Myocyte (in vitro differentiated cells): ENCODE results near the gene WNT6. TPM values are rescaled to one million over a fixed set of nuclear protein-coding genes. Genes with fewer than 3 reads are reported as not detected.

Source experiments
- DNase-seq: peaks from one replicate; pipeline ENCODE4 v3.0.0-alpha.2; 2012; ENCODE audit warnings: low read depth
- total RNA-seq: library from RNA; depleted of rRNA; stranded (reverse); fragments of >200 nt; gene quantifications from 2 replicates; pipeline ENCODE4 v1.2.3, GENCODE V29; 2014

WNT6 gene
- total RNA-seq, 1 donor from 2014 or later: 0.37 TPM

- DNase-seq: peak; percentile 78
Observed at GRCh38 chr2:218892693-218893348, 33.2 kb downstream of the WNT6 start.

- DNase-seq: no peak
Observed at GRCh38 chr2:218893349-218894150, 33.9 kb downstream of the WNT6 start.

GRCh38 chr2:218894151-218894879, 34.7 kb downstream of the WNT6 start:
- DNase-seq: peak; percentile 71

GRCh38 chr2:218894880-218895157, 35.2 kb downstream of the WNT6 start:
- no peak for DNase-seq

GRCh38 chr2:218895326-218895725, 35.7 kb downstream of the WNT6 start:
- DNase-seq: no peak

- DNase-seq: no peak
Observed at GRCh38 chr2:218895759-218896500, 36.3 kb downstream of the WNT6 start.

- DNase-seq: peak; percentile 80
Observed at GRCh38 chr2:218896501-218897393, 37.1 kb downstream of the WNT6 start.

- no peak for DNase-seq
Observed at GRCh38 chr2:218897394-218898108, 37.9 kb downstream of the WNT6 start.

GRCh38 chr2:218898109-218898878, 38.7 kb downstream of the WNT6 start:
- peak; percentile 58 for DNase-seq

GRCh38 chr2:218899147-218899546, 39.5 kb downstream of the WNT6 start:
- DNase-seq: no peak

GRCh38 chr2:218902427-218902826, 42.8 kb downstream of the WNT6 start:
- DNase-seq: no peak

GRCh38 chr2:218904176-218904575, 44.6 kb downstream of the WNT6 start:
- no peak for DNase-seq

GRCh38 chr2:218908721-218909619, 49.4 kb downstream of the WNT6 start:
- DNase-seq: peak; percentile 82

GRCh38 chr2:218910741-218911140, 51.1 kb downstream of the WNT6 start:
- DNase-seq: no peak

GRCh38 chr2:218920504-218920903, 60.9 kb downstream of the WNT6 start:
- no peak for DNase-seq
